HUES48 (cell line): ENCODE results near the gene KLHL11.
A peak's percentile ranks its signal among the peaks of the same experiment; 100 is the strongest.

ENCODE experiments used
- H3K27ac ChIP-seq: one replicate; pipeline ENCODE4 v1.7.0; 2013; ENCODE audit warnings: low read depth, low read length, inconsistent platforms
- H3K27me3 ChIP-seq: 2 replicates; pipeline ENCODE4 v1.6.1; 2013; ENCODE audit warnings: mild to moderate bottlenecking, low read length; ENCODE audit not compliant: control insufficient read depth, insufficient read depth
- H3K36me3 ChIP-seq: 2 replicates; pipeline ENCODE4 v1.6.1; 2013; ENCODE audit warnings: low read length; ENCODE audit not compliant: control insufficient read depth, insufficient read depth
- H3K4me1 ChIP-seq: 2 replicates; pipeline ENCODE4 v1.6.1; 2013; ENCODE audit warnings: mild to moderate bottlenecking, low read length; ENCODE audit not compliant: control insufficient read depth, insufficient read depth
- H3K4me3 ChIP-seq: 2 replicates; pipeline ENCODE4 v1.5.1; 2013; ENCODE audit warnings: mild to moderate bottlenecking, low read depth, low read length
- H3K9ac ChIP-seq: 2 replicates; pipeline ENCODE4 v1.6.1; 2013; ENCODE audit warnings: mild to moderate bottlenecking, low read depth, low read length, moderate library complexity
- H3K9me3 ChIP-seq: 2 replicates; pipeline ENCODE4 v1.6.1; 2013; ENCODE audit warnings: low read length; ENCODE audit not compliant: control insufficient read depth, insufficient read depth

The KLHL11 gene

GRCh38 chr17:41816637-41817320 is 48.4 kb downstream of the KLHL11 start:
- Histone ChIP-seq H3K4me1 (peaks cover 23% of the 10 kb centered on the region), H3K9ac (no peak overlapping the region), H3K36me3 (peaks cover 36% of the 10 kb centered on the region), H3K27me3 (no peaks in the 10 kb centered on the region), H3K9me3 (no peaks in the 10 kb centered on the region), H3K4me3 (no peak overlapping the region), H3K27ac (no peak overlapping the region)

DNA sequence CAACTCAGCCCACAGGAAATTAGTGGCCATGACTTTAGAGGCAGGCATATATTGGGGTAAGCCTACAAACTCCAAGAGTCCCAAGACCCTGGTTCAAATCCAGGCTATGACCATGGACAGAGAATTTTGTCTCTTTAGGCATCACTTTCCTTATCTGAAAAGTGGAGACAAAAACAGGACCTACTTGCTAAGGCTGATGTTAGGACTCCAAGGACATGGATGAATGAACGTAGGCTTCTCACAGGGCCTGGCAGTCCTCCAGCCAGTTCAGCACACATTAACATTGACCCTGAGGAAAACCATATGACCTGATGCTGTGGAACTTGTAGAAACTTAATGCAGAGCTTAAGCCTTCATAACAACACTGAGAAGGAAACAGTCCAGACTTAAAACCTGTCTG is 51.0 kb downstream of the KLHL11 start:
- H3K36me3 ChIP-seq = peaks cover 13% of the 10 kb centered on the region
- peaks cover 6% of the 10 kb centered on the region for H3K27me3 ChIP-seq
- no peaks in the 10 kb centered on the region for H3K9me3 ChIP-seq
- H3K9ac ChIP-seq = peak overlapping the region; percentile 34; the same call in 1 of the 2 replicates
- H3K4me1 ChIP-seq = peaks cover 18% of the 10 kb centered on the region
- H3K4me3 ChIP-seq = peak overlapping the region; percentile 79
- H3K27ac ChIP-seq = no peak overlapping the region

GRCh38 chr17:41813699-41814124 is 51.5 kb downstream of the KLHL11 start:
- H3K4me1 ChIP-seq = peaks cover 15% of the 10 kb centered on the region
- H3K27me3 ChIP-seq = peaks cover 6% of the 10 kb centered on the region
- peak overlapping the region; percentile 79 for H3K4me3 ChIP-seq
- peak overlapping the region; percentile 34 for H3K9ac ChIP-seq
- peaks cover 10% of the 10 kb centered on the region for H3K36me3 ChIP-seq
- H3K9me3 ChIP-seq = no peaks in the 10 kb centered on the region
- peak overlapping the region; percentile 88 for H3K27ac ChIP-seq

DNA sequence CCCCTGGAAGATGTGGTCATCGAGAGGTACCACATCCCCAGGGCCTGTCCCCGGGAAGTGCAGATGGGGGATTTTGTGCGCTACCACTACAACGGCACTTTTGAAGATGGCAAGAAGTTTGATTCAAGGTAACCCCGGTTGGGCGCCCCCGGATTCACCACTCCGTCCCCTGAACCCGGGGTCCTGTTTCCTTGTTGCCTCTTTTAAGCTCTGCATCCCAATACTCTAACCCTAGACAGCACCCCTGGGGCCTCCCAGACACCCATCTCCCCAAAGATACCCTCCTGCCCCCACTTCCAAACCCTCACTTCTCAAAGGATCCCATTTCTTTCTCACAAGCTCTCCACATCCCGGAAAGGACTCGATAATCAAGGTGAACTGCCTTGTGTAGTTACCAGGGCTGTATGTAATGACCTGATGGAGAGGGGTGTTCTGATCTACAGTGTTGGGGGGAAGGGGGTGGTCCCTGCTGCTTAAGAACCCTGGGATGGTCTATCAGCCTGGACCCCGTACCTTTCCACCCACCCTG is 52.0 kb downstream of the KLHL11 start:
- peak overlapping the region; percentile 88 for H3K27ac ChIP-seq
- peaks cover 15% of the 10 kb centered on the region for H3K4me1 ChIP-seq
- H3K4me3 ChIP-seq = peak overlapping the region; percentile 79
- peaks cover 6% of the 10 kb centered on the region for H3K27me3 ChIP-seq
- peaks cover 10% of the 10 kb centered on the region for H3K36me3 ChIP-seq
- H3K9me3 ChIP-seq = no peaks in the 10 kb centered on the region
- H3K9ac ChIP-seq = peak overlapping the region; percentile 34

DNA sequence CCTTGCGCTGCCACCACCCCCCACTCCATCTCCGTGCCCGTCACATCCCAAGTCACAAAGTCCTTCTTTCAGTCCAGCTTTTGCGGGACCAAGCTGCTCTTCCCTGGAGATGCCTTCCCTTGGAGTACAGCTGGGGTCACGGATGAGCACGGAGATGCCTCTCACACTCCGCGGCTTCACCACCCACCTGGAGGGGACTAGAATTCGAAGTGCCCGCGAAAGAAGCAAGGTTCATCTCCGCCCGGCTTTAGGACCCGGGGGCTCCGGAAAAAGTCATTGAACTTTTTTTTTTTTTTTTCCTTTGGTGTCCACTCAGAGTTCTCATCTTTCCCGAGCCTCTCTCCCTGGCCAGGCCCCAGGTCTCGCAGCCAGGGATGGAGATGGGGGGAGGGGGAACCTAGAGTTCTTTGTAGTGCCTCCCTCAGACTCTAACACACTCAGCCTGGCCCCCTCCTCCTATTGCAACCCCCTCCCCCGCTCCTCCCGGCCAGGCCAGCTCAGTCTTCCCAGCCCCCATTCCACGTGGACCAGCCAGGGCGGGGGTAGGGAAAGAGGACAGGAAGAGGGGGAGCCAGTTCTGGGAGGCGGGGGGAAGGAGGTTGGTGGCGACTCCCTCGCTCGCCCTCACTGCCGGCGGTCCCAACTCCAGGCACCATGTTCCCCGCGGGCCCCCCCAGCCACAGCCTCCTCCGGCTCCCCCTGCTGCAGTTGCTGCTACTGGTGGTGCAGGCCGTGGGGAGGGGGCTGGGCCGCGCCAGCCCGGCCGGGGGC is 52.7 kb downstream of the KLHL11 start, which contains the start of gene FKBP10:
Gene FKBP10, plus strand, starts transcription at position 624 of the 771 bp plus-strand sequence. Its CDS starts 31 bp downstream, at position 655.
- Histone ChIP-seq H3K9ac (peak within 1 kb of the TSS; percentile 43), H3K9me3 (no peaks in the 10 kb centered on the region), H3K36me3 (peaks cover 7% of the 10 kb centered on the region), H3K4me3 (peak within 1 kb of the TSS; percentile 79), H3K4me1 (peaks cover 15% of the 10 kb centered on the region), H3K27ac (peak within 1 kb of the TSS; percentile 88), H3K27me3 (peaks cover 6% of the 10 kb centered on the region)

GRCh38 chr17:41811549-41812380 is 53.5 kb downstream of the KLHL11 start, which contains the start of gene P3H4:
P3H4 (minus strand) TSS chr17:41811949; CDS start chr17:41811915, 34 bp downstream.
- Histone ChIP-seq H3K4me1 (peaks cover 15% of the 10 kb centered on the region), H3K9ac (peak within 1 kb of the TSS; percentile 43), H3K27me3 (peaks cover 6% of the 10 kb centered on the region), H3K27ac (peak within 1 kb of the TSS; percentile 88), H3K4me3 (peak within 1 kb of the TSS; percentile 79), H3K9me3 (no peaks in the 10 kb centered on the region), H3K36me3 (peaks cover 7% of the 10 kb centered on the region; the same call in 1 of the 2 replicates)

DNA sequence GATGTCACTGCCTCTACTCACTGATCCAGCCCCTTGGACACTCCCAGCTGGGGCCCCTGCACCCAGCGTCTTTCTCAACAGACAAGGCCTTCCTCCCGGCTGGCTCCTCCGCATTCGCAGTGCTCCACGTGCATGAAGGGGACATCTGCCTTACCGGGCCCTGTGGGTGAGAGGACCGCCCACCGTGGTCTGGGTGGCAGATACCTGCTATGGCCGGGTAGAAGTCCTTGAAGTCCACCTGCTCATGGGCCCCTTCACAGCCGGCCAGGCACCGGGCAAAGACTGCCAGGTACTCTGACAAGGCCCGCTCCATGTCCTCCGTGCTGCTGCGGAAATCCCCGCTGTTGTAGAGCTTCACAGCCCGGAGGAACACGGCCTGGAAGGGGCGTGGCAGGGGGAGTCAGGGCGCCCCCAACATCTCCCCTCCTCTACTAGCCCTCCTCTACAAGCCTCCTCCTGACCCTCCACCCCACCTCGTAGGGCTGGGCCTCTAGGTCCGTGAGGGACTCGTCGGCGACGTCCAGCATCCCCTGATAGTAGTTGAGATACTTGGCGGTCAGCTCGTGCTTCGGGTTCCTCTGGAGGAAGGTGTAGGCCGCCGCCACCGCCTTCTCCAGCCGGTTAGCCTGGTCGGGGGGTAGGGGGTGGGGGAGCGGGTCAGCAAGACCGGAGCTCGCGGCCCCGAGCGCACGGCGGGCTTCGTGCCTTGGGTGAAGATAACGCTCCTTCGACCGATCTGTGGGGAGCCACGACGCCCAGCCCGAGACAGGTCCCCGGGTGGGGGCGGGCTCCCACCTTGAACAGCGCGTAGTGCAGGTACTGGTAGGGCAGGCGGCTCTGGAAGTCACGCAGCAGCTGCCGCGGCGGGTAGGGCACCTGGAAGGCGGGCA is 54.3 kb downstream of the KLHL11 start:
- Histone ChIP-seq H3K4me3 (peak overlapping the region; percentile 79), H3K36me3 (peaks cover 11% of the 10 kb centered on the region), H3K4me1 (peaks cover 15% of the 10 kb centered on the region), H3K9me3 (no peaks in the 10 kb centered on the region), H3K27ac (no peak overlapping the region), H3K27me3 (peaks cover 6% of the 10 kb centered on the region), H3K9ac (peak overlapping the region; percentile 2; the same call in 1 of the 2 replicates)

DNA sequence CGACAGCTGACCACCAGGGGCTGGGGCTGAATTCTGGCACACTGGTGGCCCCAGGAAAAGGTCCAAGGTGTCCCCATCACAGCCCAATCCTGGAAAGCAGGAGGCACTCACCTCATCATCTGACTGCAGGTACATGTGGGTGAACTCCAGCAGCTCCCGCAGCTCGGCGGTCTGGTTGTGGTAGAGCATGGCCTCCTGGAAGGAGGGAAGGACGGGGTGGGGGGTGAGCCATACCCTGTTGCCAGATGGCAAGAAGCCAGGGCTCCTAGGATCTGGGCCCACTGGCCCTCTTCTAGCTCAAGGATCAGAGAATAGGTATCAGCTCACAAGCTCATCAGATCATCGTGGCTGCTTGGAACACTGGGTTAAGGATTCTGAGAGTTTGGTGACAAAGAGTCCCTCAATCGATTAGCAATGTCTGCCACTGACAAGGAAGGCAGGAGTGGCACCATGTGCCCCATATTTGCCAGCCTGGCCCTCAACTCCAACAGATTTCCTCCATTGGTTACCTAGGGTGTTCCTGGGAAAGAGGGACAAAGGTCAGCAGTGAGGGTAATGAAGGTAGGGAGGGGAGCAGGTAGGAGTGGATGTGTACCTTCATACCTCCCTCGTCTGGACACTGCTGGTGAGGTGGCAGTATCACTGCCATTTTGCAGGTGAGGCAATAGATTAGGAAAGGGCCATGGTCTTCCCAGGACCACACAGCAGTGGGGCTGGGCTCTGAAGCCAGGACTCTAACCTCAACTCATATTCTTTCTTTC is 58.4 kb downstream of the KLHL11 start:
- Histone ChIP-seq H3K36me3 (peaks cover 7% of the 10 kb centered on the region), H3K4me3 (no peak overlapping the region), H3K9me3 (no peaks in the 10 kb centered on the region), H3K9ac (no peak overlapping the region), H3K27me3 (peaks cover 6% of the 10 kb centered on the region), H3K27ac (no peak overlapping the region), H3K4me1 (peaks cover 4% of the 10 kb centered on the region; the same call in 1 of the 2 replicates)
